Ectodermal cell (in vitro differentiated cells): ENCODE measurements around the gene NEIL1.
"Not testable (repeated sequence)": the region's sequence is repeated elsewhere in the genome, so short reads cannot be mapped to it uniquely, and the experiment has no call there.

Source experiments
- H3K27ac ChIP-seq: 2 replicates; pipeline ENCODE4 v1.7.0; 2013; ENCODE audit warnings: mild to moderate bottlenecking, low read depth, low read length; ENCODE audit not compliant: insufficient read depth, poor library complexity, severe bottlenecking
- H3K27me3 ChIP-seq: 2 replicates; pipeline ENCODE4 v1.7.0; 2013; ENCODE audit warnings: mild to moderate bottlenecking, low read length; ENCODE audit not compliant: insufficient read depth, control insufficient read depth, poor library complexity, severe bottlenecking
- H3K36me3 ChIP-seq: one replicate; pipeline ENCODE4 v1.7.0; 2013; ENCODE audit warnings: low read length; ENCODE audit not compliant: control insufficient read depth, insufficient read depth
- H3K4me1 ChIP-seq: one replicate; pipeline ENCODE4 v1.7.0; 2013; ENCODE audit warnings: low read length; ENCODE audit not compliant: control insufficient read depth, insufficient read depth
- H3K4me3 ChIP-seq: 2 replicates; pipeline ENCODE4 v1.7.0; 2013; ENCODE audit warnings: low read depth, low read length, control low read depth; ENCODE audit not compliant: insufficient read depth
- H3K9me3 ChIP-seq: 2 replicates; pipeline ENCODE4 v1.7.0; 2013; ENCODE audit warnings: mild to moderate bottlenecking, low read length, moderate library complexity; ENCODE audit not compliant: control insufficient read depth
- WGBS, 2 experiments: methylation state at CpG; one replicate each; pipeline ENCODE4 v1.1.7; 2013; ENCODE audit warnings: missing lambda C conversion rate in 2 of 2; 5-methylcytosine and 5-hydroxymethylcytosine counted together

NEIL1 gene

GRCh38 chr15:75371901-75372688 lies 25.3 kb downstream of the NEIL1 start:
- Histone ChIP-seq H3K9me3 (no peaks in the 10 kb centered on the region), H3K4me1 (peaks cover 4% of the 10 kb centered on the region), H3K36me3 (peaks cover 34% of the 10 kb centered on the region), H3K27me3 (no peaks in the 10 kb centered on the region), H3K4me3 (no peak overlapping the region), H3K27ac (no peak overlapping the region)
- WGBS, 2 experiments: 94% methylated on average over 11 of the region's 11 CpGs

- Histone ChIP-seq H3K27me3 (no peaks in the 10 kb centered on the region), H3K4me1 (no peaks in the 10 kb centered on the region), H3K4me3 (no peak overlapping the region), H3K36me3 (peaks cover 65% of the 10 kb centered on the region), H3K9me3 (no peaks in the 10 kb centered on the region), H3K27ac (no peak overlapping the region)
- WGBS, 2 experiments: 96 to 97% methylated on average over 4 of the region's 4 CpGs
Observed at GRCh38 chr15:75380773-75381172, 33.9 kb downstream of the NEIL1 start.

- not testable (repeated sequence) for H3K27ac ChIP-seq, H3K4me1 ChIP-seq, H3K9me3 ChIP-seq, H3K27me3 ChIP-seq, H3K4me3 ChIP-seq
- WGBS, 2 experiments: 93 to 96% methylated on average over 5 of the region's 5 CpGs
- peaks cover 60% of the 10 kb centered on the region for H3K36me3 ChIP-seq
Observed at GRCh38 chr15:75383986-75384385, 37.1 kb downstream of the NEIL1 start.

- Histone ChIP-seq H3K9me3 (no peaks in the 10 kb centered on the region), H3K36me3 (peaks cover 58% of the 10 kb centered on the region), H3K4me3 (no peak overlapping the region), H3K27me3 (no peaks in the 10 kb centered on the region), H3K4me1 (no peaks in the 10 kb centered on the region), H3K27ac (no peak overlapping the region)
- WGBS, 2 experiments: 96 to 98% methylated on average over 1 of the region's 1 CpG
Observed at GRCh38 chr15:75389791-75390382, 43.0 kb downstream of the NEIL1 start.

GRCh38 chr15:75397494-75397893 lies 50.7 kb downstream of the NEIL1 start:
- 94 to 98% methylated on average over 2 of the region's 2 CpGs for WGBS, 2 experiments
- no peak overlapping the region for H3K4me3 ChIP-seq
- no peaks in the 10 kb centered on the region for H3K27me3 ChIP-seq
- no peaks in the 10 kb centered on the region for H3K9me3 ChIP-seq
- no peak overlapping the region for H3K27ac ChIP-seq
- H3K36me3 ChIP-seq: peaks cover 65% of the 10 kb centered on the region
- no peaks in the 10 kb centered on the region for H3K4me1 ChIP-seq

GRCh38 chr15:75403892-75404291 lies 57.1 kb downstream of the NEIL1 start:
- Histone ChIP-seq H3K36me3 (peaks cover 78% of the 10 kb centered on the region), H3K9me3 (no peaks in the 10 kb centered on the region), H3K27me3 (no peaks in the 10 kb centered on the region), H3K4me1 (no peaks in the 10 kb centered on the region), H3K4me3 (no peak overlapping the region), H3K27ac (no peak overlapping the region)
- WGBS, 2 experiments: 99 to 100% methylated on average over 2 of the region's 2 CpGs
